Upper lobe of right lung (tissue), 1 donor: Measurements from ENCODE around the gene FAM83D. TPM values are rescaled to one million over a fixed set of nuclear protein-coding genes. Genes with fewer than 3 reads are reported as not detected.

Source experiments
- ATAC-seq: fragments of 200-7000 bp; cut with Tn5 transposase; one replicate; pipeline ENCODE4 v1.9.1; 2020; ENCODE audit warnings: mild to moderate bottlenecking, moderate library complexity
- DNase-seq: peaks from one replicate; pipeline ENCODE4 v3.0.0-alpha.2; 2020
- H3K27ac ChIP-seq: fragments of 200-600 bp; one replicate; pipeline ENCODE4 v1.8.0; 2022
- H3K27me3 ChIP-seq: fragments of 200-600 bp; one replicate; pipeline ENCODE4 v1.8.0; 2022; ENCODE audit warnings: mild to moderate bottlenecking
- H3K36me3 ChIP-seq: fragments of 200-600 bp; one replicate; pipeline ENCODE4 v1.8.0; 2022
- H3K4me1 ChIP-seq: fragments of 200-600 bp; one replicate; pipeline ENCODE4 v1.8.0; 2022
- H3K4me3 ChIP-seq: fragments of 200-600 bp; one replicate; pipeline ENCODE4 v1.8.0; 2022; ENCODE audit warnings: mild to moderate bottlenecking
- H3K9me3 ChIP-seq: fragments of 200-600 bp; one replicate; pipeline ENCODE4 v1.8.0; 2022
- intact Hi-C: fragments of 100-400 bp; cut with DNase I; formaldehyde crosslinking; loops from one replicate; pipeline ENCODE4 v1.11.0; 2022
- total RNA-seq: library from RNA; stranded (reverse); fragmentation: NEBNext Ultra II Directional; extraction: Animal tissue kit (Norgen Biotek cat#: 25700); gene quantifications from one replicate; pipeline ENCODE4 v1.2.1, GENCODE V29; 2021
- TF ChIP-seq, protein P1 (sequence below): fragments of 200-600 bp; IDR thresholded peaks from one replicate; pipeline ENCODE4 v1.8.0; 2022; ENCODE audit warnings: antibody characterized with exemption
- donor health status: DM: no; HTN: yes; CAD: no; lungs with severe emphysema.

Gene FAM83D
- total RNA-seq, 1 donor from 2014 or later: 2.0 TPM

DNA sequence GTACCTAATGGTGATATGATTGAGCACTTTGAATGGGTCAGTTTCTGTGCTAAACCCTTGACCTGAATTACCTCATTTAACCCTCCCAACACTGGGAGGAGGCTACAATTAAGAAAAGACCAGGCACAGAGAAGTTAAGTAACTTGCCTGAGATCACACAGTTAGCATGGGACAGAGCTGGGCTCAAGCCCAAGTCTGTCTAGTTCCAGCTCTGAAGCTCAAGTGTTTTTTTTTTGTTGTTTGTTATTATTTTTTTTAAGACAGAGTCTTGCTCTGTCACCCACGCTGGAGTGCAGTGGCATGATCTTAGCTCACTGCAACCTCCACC, 4.0 kb downstream of the FAM83D start:
- ATAC-seq (no peak), DNase-seq (no peak)
- Histone ChIP-seq H3K4me1 (peaks cover 7% of the 10 kb centered on the region), H3K27me3 (peaks cover 3% of the 10 kb centered on the region), H3K9me3 (no peaks in the 10 kb centered on the region), H3K27ac (no peak overlapping the region), H3K36me3 (no peaks in the 10 kb centered on the region), H3K4me3 (no peak overlapping the region)
- intact Hi-C loops: no loop called here
- TF ChIP-seq, protein P1, sequence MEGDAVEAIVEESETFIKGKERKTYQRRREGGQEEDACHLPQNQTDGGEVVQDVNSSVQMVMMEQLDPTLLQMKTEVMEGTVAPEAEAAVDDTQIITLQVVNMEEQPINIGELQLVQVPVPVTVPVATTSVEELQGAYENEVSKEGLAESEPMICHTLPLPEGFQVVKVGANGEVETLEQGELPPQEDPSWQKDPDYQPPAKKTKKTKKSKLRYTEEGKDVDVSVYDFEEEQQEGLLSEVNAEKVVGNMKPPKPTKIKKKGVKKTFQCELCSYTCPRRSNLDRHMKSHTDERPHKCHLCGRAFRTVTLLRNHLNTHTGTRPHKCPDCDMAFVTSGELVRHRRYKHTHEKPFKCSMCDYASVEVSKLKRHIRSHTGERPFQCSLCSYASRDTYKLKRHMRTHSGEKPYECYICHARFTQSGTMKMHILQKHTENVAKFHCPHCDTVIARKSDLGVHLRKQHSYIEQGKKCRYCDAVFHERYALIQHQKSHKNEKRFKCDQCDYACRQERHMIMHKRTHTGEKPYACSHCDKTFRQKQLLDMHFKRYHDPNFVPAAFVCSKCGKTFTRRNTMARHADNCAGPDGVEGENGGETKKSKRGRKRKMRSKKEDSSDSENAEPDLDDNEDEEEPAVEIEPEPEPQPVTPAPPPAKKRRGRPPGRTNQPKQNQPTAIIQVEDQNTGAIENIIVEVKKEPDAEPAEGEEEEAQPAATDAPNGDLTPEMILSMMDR: no peak

DNA sequence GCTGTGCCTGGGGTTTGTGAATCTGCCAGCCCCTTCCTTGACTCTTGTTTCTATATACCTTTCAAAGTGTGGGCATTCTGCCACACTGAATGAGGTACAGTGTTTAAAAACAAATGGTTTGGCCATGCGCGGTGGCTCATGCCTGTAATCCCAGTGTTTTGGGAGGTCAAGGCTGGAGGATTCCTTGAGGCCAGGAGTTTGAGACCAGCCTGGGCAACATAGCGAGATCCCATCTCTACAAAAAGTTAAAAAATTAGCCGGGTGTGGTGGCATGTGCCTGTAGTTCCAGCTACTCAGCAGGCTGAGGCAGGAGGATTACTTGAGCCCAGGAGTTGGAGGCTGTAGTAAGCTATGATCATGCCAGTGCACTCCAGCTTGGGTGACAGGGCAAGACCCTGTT, 5.8 kb downstream of the FAM83D start:
- Histone ChIP-seq H3K9me3 (no peaks in the 10 kb centered on the region), H3K36me3 (no peaks in the 10 kb centered on the region), H3K27ac (no peak overlapping the region), H3K27me3 (peaks cover 3% of the 10 kb centered on the region), H3K4me3 (no peak overlapping the region), H3K4me1 (peaks cover 3% of the 10 kb centered on the region)
- DNase-seq (no peak), ATAC-seq (no peak)
- TF ChIP-seq, protein P1: no peak
- intact Hi-C loops: no loop called here

DNA sequence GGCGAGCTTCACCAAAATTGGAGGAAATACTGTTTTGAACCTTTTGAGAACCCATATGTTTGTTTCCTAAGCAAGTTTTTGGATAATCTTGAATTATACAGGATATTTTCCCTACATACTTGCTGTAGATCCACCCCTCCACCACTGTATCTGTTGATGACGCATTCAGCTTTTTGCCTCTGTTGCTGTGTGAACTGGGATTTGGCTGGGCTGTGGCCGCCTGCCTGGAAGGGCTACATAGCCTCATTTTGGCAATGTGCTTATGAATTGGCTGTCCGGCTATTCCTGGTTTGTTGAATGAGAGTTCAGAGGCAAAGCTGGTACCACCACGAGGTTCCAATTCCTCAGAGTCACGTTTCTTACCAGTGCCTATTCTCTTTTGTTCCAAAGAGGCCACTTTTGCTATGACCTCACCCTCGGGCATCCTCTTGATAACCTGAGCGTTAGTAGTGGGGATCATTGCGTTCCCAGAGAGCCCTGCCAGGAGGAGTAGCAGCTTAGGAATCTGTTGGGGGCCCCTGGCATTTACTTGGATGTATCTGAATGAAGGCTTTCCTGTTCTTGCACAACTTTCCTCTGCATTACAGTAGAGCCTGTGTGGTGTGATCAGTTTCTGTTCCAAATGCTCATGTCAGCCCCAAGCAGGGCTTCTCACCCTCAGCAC, 6.4 kb downstream of the FAM83D start:
- DNase-seq: no peak
- TF ChIP-seq, protein P1: no peak
- Histone ChIP-seq H3K9me3 (no peaks in the 10 kb centered on the region), H3K36me3 (no peaks in the 10 kb centered on the region), H3K27me3 (peaks cover 3% of the 10 kb centered on the region), H3K27ac (no peak overlapping the region), H3K4me3 (no peak overlapping the region), H3K4me1 (no peaks in the 10 kb centered on the region)
- ATAC-seq: no peak
- intact Hi-C loops: no loop called here

DNA sequence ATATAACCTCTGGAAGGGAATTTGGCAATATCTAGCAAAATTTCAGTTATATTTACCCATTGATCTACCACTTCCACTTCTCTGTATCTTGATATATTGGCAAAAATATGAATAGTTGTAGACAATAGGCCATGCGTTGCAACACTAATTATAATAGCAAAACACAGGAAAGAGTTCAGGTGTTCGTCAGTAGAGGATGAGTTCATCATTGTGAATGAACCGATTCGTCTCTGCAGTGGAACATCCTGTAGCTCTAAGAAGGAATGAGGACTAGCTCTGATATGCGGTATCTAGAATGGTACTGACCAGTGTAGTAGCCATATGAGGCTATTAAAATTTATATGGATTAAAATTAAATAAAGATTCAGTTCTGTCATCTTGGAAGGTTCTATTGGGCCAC, 8.3 kb downstream of the FAM83D start:
- H3K9me3 ChIP-seq: no peaks in the 10 kb centered on the region
- H3K36me3 ChIP-seq: no peaks in the 10 kb centered on the region
- peaks cover 3% of the 10 kb centered on the region for H3K27me3 ChIP-seq
- H3K27ac ChIP-seq: no peak overlapping the region
- DNase-seq (no peak), ATAC-seq (no peak)
- intact Hi-C loops: no loop called here
- H3K4me1 ChIP-seq: no peaks in the 10 kb centered on the region
- no peak overlapping the region for H3K4me3 ChIP-seq
- TF ChIP-seq, protein P1: no peak

DNA sequence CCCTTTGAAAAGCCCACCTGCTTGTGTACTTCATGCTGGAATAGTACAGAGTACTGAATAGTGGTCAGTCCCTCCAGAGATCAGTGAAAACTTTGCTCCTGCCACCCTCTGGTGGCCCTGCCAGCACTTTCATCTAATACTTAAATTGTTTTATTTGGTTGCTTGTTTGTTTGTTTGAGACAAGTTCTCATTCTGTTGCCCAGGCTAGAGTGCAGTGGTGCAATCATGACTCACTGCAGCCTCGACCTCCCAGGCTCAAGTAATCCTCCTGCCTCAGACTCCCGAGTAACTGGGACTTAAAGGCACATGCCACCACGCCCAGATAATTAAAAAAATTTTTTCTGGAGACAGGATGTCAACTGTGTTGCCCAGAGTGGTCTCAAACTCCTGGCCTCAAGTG, 9.1 kb downstream of the FAM83D start:
- ATAC-seq: no peak

More for the DNA sequence above, 9.1 kb downstream of the FAM83D start:
- Histone ChIP-seq H3K4me3 (no peak overlapping the region), H3K27ac (no peak overlapping the region), H3K4me1 (no peaks in the 10 kb centered on the region), H3K36me3 (no peaks in the 10 kb centered on the region), H3K27me3 (peaks cover 3% of the 10 kb centered on the region), H3K9me3 (no peaks in the 10 kb centered on the region)
- no peak for DNase-seq
- TF ChIP-seq, protein P1: no peak
- intact Hi-C loops: no loop called here
